ENCODE data around the gene CT45A5.
"Not testable (repeated sequence)": the region's sequence is repeated elsewhere in the genome, so short reads cannot be mapped to it uniquely, and the experiment has no call there.

The CT45A5 gene

DNA sequence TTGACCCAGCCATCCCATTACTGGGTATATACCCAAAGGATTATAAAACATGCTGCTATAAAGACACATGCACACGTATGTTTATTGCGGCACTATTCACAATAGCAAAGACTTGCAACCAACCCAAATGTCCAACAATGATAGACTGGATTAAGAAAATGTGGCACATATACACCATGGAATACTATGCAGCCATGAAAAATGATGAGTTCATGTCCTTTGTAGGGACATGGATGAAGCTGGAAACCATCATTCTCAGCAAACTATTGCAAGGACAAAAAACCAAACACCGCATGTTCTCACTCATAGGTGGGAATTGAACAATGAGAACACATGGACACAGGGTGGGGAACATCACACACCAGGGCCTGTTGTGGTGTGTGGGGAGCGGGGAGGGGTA lies 40.6 kb downstream of the CT45A5 start:
- not testable (repeated sequence) for H3K4me1 ChIP-seq (ENCODE audit: control insufficient read depth in 1 of 2, insufficient read depth in 2 of 2, low read length in 2 of 2); H3K9me3 ChIP-seq (ENCODE audit: insufficient read depth, low read depth, low read length); H3K4ac ChIP-seq (ENCODE audit: low read depth, low read length); DNase-seq; H3K27me3 ChIP-seq (ENCODE audit: insufficient read depth, low read length); H2BK12ac ChIP-seq (ENCODE audit: low read length); H3K79me1 ChIP-seq (ENCODE audit: low read length); H3K36me3 ChIP-seq (ENCODE audit: control insufficient read depth in 1 of 2, insufficient read depth in 2 of 2, low read length in 2 of 2); H3K14ac ChIP-seq (ENCODE audit: low read length); H2BK120ac ChIP-seq (ENCODE audit: insufficient read depth, low read length, poor library complexity); H3K4me3 ChIP-seq (ENCODE audit: low read depth, low read length); H2AFZ ChIP-seq (ENCODE audit: insufficient read depth, low read length, poor library complexity); H3K23ac ChIP-seq (ENCODE audit: low read length); H3K27ac ChIP-seq (ENCODE audit: low read depth, low read length); H3K9ac ChIP-seq (ENCODE audit: low read length); H2AK5ac ChIP-seq (ENCODE audit: low read length); H2BK5ac ChIP-seq (ENCODE audit: low read depth, low read length, poor library complexity); H3K18ac ChIP-seq (ENCODE audit: low read length); H3K79me2 ChIP-seq (ENCODE audit: control insufficient read depth, insufficient read depth, low read length, poor library complexity); H4K91ac ChIP-seq (ENCODE audit: low read depth, low read length); H3K4me2 ChIP-seq (ENCODE audit: low read length); H4K12ac ChIP-seq (ENCODE audit: low read depth, low read length); H4K8ac ChIP-seq (ENCODE audit: low read depth, low read length)
- WGBS (ENCODE audit: extremely low coverage, insufficient coverage, insufficient read length), result no CpG with 5 or more reads among the region's 4 CpGs

DNA sequence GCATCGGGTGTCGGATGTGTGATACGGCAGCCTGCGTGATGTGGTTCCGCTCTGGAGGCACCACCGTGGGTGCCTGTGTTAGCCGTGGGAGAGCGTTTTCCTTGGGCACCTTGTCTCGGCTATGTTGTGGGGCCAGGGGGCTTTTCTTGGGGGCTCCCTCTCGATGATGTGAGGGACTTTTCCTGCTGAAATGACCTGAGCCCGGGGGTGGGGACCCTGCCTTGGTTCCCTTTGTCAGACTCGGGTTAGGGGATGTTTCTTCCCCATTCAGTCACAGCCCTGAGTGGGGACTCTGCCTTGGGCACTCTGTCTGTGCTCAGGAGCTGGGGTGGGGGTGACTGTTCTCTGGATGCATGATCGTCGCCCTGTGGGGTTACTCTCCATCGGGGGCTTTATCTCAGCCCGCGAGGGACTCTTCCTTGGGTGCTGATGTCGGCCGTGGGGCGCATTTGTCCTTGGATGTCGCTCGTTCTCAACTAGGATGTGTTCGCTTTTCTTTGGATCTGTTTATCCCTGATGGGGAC lies 44.0 kb downstream of the CT45A5 start:
- H3K79me1 ChIP-seq (ENCODE audit: low read length), result no peaks in the 10 kb centered on the region
- H2AFZ ChIP-seq (ENCODE audit: insufficient read depth, low read length, poor library complexity), result no peak overlapping the region
- H3K79me2 ChIP-seq (ENCODE audit: control insufficient read depth, insufficient read depth, low read length, poor library complexity), result no peaks in the 10 kb centered on the region
- H4K91ac ChIP-seq (ENCODE audit: low read depth, low read length), result no peak overlapping the region
- no peak overlapping the region for H3K23ac ChIP-seq (ENCODE audit: low read length)
- H4K12ac ChIP-seq (ENCODE audit: low read depth, low read length), result no peak overlapping the region
- H3K36me3 ChIP-seq (ENCODE audit: control insufficient read depth in 1 of 2, insufficient read depth in 2 of 2, low read length in 2 of 2), result no peaks in the 10 kb centered on the region
- no peak overlapping the region for H3K4me2 ChIP-seq (ENCODE audit: low read length)
- H2AK5ac ChIP-seq (ENCODE audit: low read length), result no peak overlapping the region
- H2BK120ac ChIP-seq (ENCODE audit: insufficient read depth, low read length, poor library complexity), result no peak overlapping the region
- WGBS (ENCODE audit: extremely low coverage, insufficient coverage, insufficient read length), result no CpG with 5 or more reads among the region's 23 CpGs
- H3K14ac ChIP-seq (ENCODE audit: low read length), result no peak overlapping the region
- no peak for DNase-seq
- no peak overlapping the region for H2BK5ac ChIP-seq (ENCODE audit: low read depth, low read length, poor library complexity)
- no peaks in the 10 kb centered on the region for H3K27me3 ChIP-seq (ENCODE audit: insufficient read depth, low read length)
- no peak overlapping the region for H3K9ac ChIP-seq (ENCODE audit: low read length)
- H3K4ac ChIP-seq (ENCODE audit: low read depth, low read length), result no peak overlapping the region
- no peaks in the 10 kb centered on the region for H3K4me1 ChIP-seq (ENCODE audit: control insufficient read depth in 1 of 2, insufficient read depth in 2 of 2, low read length in 2 of 2)
- peaks cover 6% of the 10 kb centered on the region for H3K9me3 ChIP-seq (ENCODE audit: insufficient read depth, low read depth, low read length)
- H2BK12ac ChIP-seq (ENCODE audit: low read length), result no peak overlapping the region
- no peak overlapping the region for H3K18ac ChIP-seq (ENCODE audit: low read length)
- H4K8ac ChIP-seq (ENCODE audit: low read depth, low read length), result no peak overlapping the region
- H3K4me3 ChIP-seq (ENCODE audit: low read depth, low read length), result no peak overlapping the region
- no peak overlapping the region for H3K27ac ChIP-seq (ENCODE audit: low read depth, low read length)

DNA sequence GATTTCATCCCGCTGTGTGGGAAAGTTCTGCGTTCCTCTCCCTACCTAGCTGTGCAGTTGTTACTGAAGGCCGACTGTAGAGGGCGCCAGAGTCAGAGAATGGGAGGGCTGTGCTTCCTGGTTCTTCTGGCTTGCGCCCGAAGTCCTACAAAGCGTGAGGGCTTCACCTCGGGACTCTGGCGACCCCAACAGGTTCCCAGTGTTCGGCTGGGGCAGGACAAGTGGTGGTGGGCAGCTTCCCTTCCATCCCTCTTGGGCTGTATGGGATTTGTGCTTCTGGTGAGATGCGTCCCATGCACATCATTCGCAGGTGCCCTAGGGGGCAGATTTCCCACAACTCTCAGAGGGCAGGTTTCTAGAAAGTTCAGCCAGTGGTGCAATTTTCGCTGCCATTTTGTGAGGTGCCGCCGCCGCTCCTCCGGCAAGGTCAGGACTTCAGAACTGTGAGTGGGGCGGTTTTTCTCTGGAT lies 44.6 kb downstream of the CT45A5 start:
- Histone ChIP-seq H3K4me1 (ENCODE audit: control insufficient read depth in 1 of 2, insufficient read depth in 2 of 2, low read length in 2 of 2) (no peaks in the 10 kb centered on the region), H3K4me3 (ENCODE audit: low read depth, low read length) (no peak overlapping the region), H3K27me3 (ENCODE audit: insufficient read depth, low read length) (no peaks in the 10 kb centered on the region), H2AK5ac (ENCODE audit: low read length) (no peak overlapping the region), H3K9ac (ENCODE audit: low read length) (no peak overlapping the region), H3K36me3 (ENCODE audit: control insufficient read depth in 1 of 2, insufficient read depth in 2 of 2, low read length in 2 of 2) (no peaks in the 10 kb centered on the region), H4K12ac (ENCODE audit: low read depth, low read length) (no peak overlapping the region), H4K91ac (ENCODE audit: low read depth, low read length) (no peak overlapping the region), H3K79me2 (ENCODE audit: control insufficient read depth, insufficient read depth, low read length, poor library complexity) (no peaks in the 10 kb centered on the region), H2AFZ (ENCODE audit: insufficient read depth, low read length, poor library complexity) (no peak overlapping the region), H3K4me2 (ENCODE audit: low read length) (no peak overlapping the region), H2BK12ac (ENCODE audit: low read length) (no peak overlapping the region), H3K14ac (ENCODE audit: low read length) (no peak overlapping the region), H3K9me3 (ENCODE audit: insufficient read depth, low read depth, low read length) (peaks cover 6% of the 10 kb centered on the region), H3K27ac (ENCODE audit: low read depth, low read length) (no peak overlapping the region), H2BK5ac (ENCODE audit: low read depth, low read length, poor library complexity) (no peak overlapping the region), H3K79me1 (ENCODE audit: low read length) (no peaks in the 10 kb centered on the region), H3K23ac (ENCODE audit: low read length) (no peak overlapping the region), H2BK120ac (ENCODE audit: insufficient read depth, low read length, poor library complexity) (no peak overlapping the region), H4K8ac (ENCODE audit: low read depth, low read length) (no peak overlapping the region), H3K4ac (ENCODE audit: low read depth, low read length) (no peak overlapping the region), H3K18ac (ENCODE audit: low read length) (no peak overlapping the region)
- no CpG with 5 or more reads among the region's 18 CpGs for WGBS (ENCODE audit: extremely low coverage, insufficient coverage, insufficient read length)
- DNase-seq, result peak in 1 of 2 donors; percentile 20

DNA sequence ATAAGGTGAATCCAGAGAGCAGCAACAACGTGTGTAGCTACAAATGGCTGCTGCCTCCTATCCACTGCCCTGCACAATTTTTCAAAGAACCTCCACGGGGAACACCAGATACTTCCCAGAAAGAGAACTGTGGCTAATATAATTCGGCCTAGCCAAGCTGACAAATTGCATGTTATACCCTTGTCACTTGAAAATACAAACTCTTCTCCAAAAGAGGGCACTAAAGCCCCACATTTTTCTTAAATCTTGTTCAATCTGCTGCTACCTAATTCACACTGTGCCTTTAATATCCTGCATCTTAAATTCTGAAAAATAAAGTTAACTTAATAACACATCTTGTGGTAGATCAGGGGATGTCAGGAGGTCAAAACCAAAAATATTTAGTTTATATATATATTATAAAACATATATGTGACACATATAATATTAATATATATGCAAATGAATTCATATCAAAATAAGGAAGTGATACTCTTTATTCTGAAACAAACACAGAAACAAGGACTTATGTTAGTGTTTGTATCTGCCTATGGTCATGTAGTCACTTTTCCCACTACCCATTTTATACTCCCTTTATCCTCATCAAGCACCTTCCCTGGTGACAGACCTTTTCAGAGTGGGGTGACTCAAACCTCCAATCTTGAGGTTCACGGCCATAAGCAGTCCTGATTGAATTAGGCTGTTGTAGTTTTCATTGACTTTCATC lies 47.8 kb downstream of the CT45A5 start:
- Histone ChIP-seq H2AK5ac (ENCODE audit: low read length) (no peak overlapping the region), H3K4ac (ENCODE audit: low read depth, low read length) (no peak overlapping the region), H3K4me1 (ENCODE audit: control insufficient read depth in 1 of 2, insufficient read depth in 2 of 2, low read length in 2 of 2) (no peaks in the 10 kb centered on the region), H2BK5ac (ENCODE audit: low read depth, low read length, poor library complexity) (no peak overlapping the region), H3K18ac (ENCODE audit: low read length) (no peak overlapping the region), H3K79me1 (ENCODE audit: low read length) (no peaks in the 10 kb centered on the region), H3K27me3 (ENCODE audit: insufficient read depth, low read length) (no peaks in the 10 kb centered on the region), H3K9me3 (ENCODE audit: insufficient read depth, low read depth, low read length) (peaks cover 6% of the 10 kb centered on the region), H3K27ac (ENCODE audit: low read depth, low read length) (no peak overlapping the region), H4K91ac (ENCODE audit: low read depth, low read length) (no peak overlapping the region), H3K14ac (ENCODE audit: low read length) (no peak overlapping the region), H2BK12ac (ENCODE audit: low read length) (no peak overlapping the region), H2AFZ (ENCODE audit: insufficient read depth, low read length, poor library complexity) (no peak overlapping the region), H3K4me2 (ENCODE audit: low read length) (no peak overlapping the region), H2BK120ac (ENCODE audit: insufficient read depth, low read length, poor library complexity) (no peak overlapping the region), H3K36me3 (ENCODE audit: control insufficient read depth in 1 of 2, insufficient read depth in 2 of 2, low read length in 2 of 2) (no peaks in the 10 kb centered on the region), H3K79me2 (ENCODE audit: control insufficient read depth, insufficient read depth, low read length, poor library complexity) (no peaks in the 10 kb centered on the region), H4K8ac (ENCODE audit: low read depth, low read length) (no peak overlapping the region), H3K23ac (ENCODE audit: low read length) (no peak overlapping the region), H4K12ac (ENCODE audit: low read depth, low read length) (no peak overlapping the region), H3K4me3 (ENCODE audit: low read depth, low read length) (no peak overlapping the region), H3K9ac (ENCODE audit: low read length) (no peak overlapping the region)
- no peak for DNase-seq
- WGBS (ENCODE audit: extremely low coverage, insufficient coverage, insufficient read length), result no CpG with 5 or more reads among the region's 4 CpGs
